HTR-8/SVneo (cell line): Measurements from ENCODE around the gene SRRD.
"Not testable (repeated sequence)": the region's sequence is repeated elsewhere in the genome, so short reads cannot be mapped to it uniquely, and the experiment has no call there.

Experiments used
- DNase-seq: peaks from one replicate; pipeline ENCODE4 v3.0.0; 2011; ENCODE audit warnings: low spot score, mixed read lengths; ENCODE audit not compliant: insufficient read length
- FAIRE-seq: peaks from 2 replicates; lab custom pipeline; 2011; peaks lifted over from hg19 to GRCh38; lab: Jason Lieb, UNC

SRRD gene

GRCh38 chr22:26513838-26514237, 30.2 kb downstream of the SRRD start:
- no peak for DNase-seq
- FAIRE-seq = no peak

GRCh38 chr22:26514419-26515161, 30.9 kb downstream of the SRRD start:
- no peak for FAIRE-seq
- DNase-seq = no peak

- no peak for FAIRE-seq
Observed at GRCh38 chr22:26515931-26516330, 32.3 kb downstream of the SRRD start.

GRCh38 chr22:26516503-26516902, 32.8 kb downstream of the SRRD start:
- FAIRE-seq = no peak

More at GRCh38 chr22:26515931-26516330, 32.3 kb downstream of the SRRD start:
- no peak for DNase-seq

GRCh38 chr22:26517429-26517828, 33.8 kb downstream of the SRRD start:
- DNase-seq = no peak
- FAIRE-seq = no peak

More at GRCh38 chr22:26516503-26516902, 32.8 kb downstream of the SRRD start:
- no peak for DNase-seq

GRCh38 chr22:26522012-26522411, 38.3 kb downstream of the SRRD start:
- no peak for FAIRE-seq
- no peak for DNase-seq

- DNase-seq (no peak), FAIRE-seq (no peak)
Observed at GRCh38 chr22:26522592-26522991, 38.9 kb downstream of the SRRD start.

GRCh38 chr22:26524870-26525269, 41.2 kb downstream of the SRRD start:
- FAIRE-seq (no peak), DNase-seq (no peak)

GRCh38 chr22:26525946-26526564, 42.4 kb downstream of the SRRD start:
- FAIRE-seq (no peak), DNase-seq (no peak)

GRCh38 chr22:26527167-26527566, 43.5 kb downstream of the SRRD start:
- FAIRE-seq = no peak

GRCh38 chr22:26527574-26528465, 44.1 kb downstream of the SRRD start:
- FAIRE-seq = no peak
- DNase-seq = no peak

More at GRCh38 chr22:26527167-26527566, 43.5 kb downstream of the SRRD start:
- DNase-seq = no peak

GRCh38 chr22:26528518-26528917, 44.8 kb downstream of the SRRD start:
- FAIRE-seq, DNase-seq: not testable (repeated sequence)

GRCh38 chr22:26529345-26529744, 45.7 kb downstream of the SRRD start:
- DNase-seq (no peak), FAIRE-seq (no peak)

GRCh38 chr22:26534171-26534855, 50.6 kb downstream of the SRRD start:
- DNase-seq (no peak), FAIRE-seq (no peak)

GRCh38 chr22:26534874-26535602, 51.4 kb downstream of the SRRD start:
- DNase-seq (no peak), FAIRE-seq (no peak)

GRCh38 chr22:26535603-26535908, 51.9 kb downstream of the SRRD start:
- FAIRE-seq (no peak), DNase-seq (no peak)

- no peak for FAIRE-seq
- DNase-seq = no peak
Observed at GRCh38 chr22:26536056-26536761, 52.5 kb downstream of the SRRD start.

GRCh38 chr22:26536762-26537134, 53.1 kb downstream of the SRRD start:
- no peak for FAIRE-seq
- DNase-seq = no peak

GRCh38 chr22:26540119-26540518, 56.4 kb downstream of the SRRD start:
- DNase-seq (no peak), FAIRE-seq (no peak)
